ENCODE results near the gene SPTBN1. TPM values are rescaled to one million over a fixed set of nuclear protein-coding genes. Genes with fewer than 3 reads are reported as not detected.
A peak's percentile ranks its signal among the peaks of the same experiment; 100 is the strongest.

Gene SPTBN1
- total and polyA plus RNA-seq, 2 experiments from 2014 or later: 122 to 341 TPM

GRCh38 chr2:54573537-54573919, 117.4 kb downstream of the SPTBN1 start:
- H3K79me2 ChIP-seq: peaks cover 68% of the 10 kb centered on the region
- DNase-seq (ENCODE audit: low spot score): no peak
- peak overlapping the region; percentile 96 for H3K27ac ChIP-seq
- no peak overlapping the region for H3K4me3 ChIP-seq
- peak overlapping the region; percentile 62 for H3K4me2 ChIP-seq
- no peaks in the 10 kb centered on the region for H3K9me3 ChIP-seq (ENCODE audit: low read depth)
- peaks cover 90% of the 10 kb centered on the region for H3K4me1 ChIP-seq (ENCODE audit: insufficient read depth)
- WGBS (ENCODE audit: low lambda C conversion rate, missing lambda C conversion rate): 62% methylated on average over 5 of the region's 5 CpGs
- no peak overlapping the region for H2AFZ ChIP-seq
- peaks cover 7% of the 10 kb centered on the region for H4K20me1 ChIP-seq (ENCODE audit: insufficient read depth, poor library complexity, severe bottlenecking)
- H3K9me2 ChIP-seq (replicated peaks; ENCODE audit: insufficient read depth): no peaks in the 10 kb centered on the region
- no peaks in the 10 kb centered on the region for H3K36me3 ChIP-seq (replicated peaks; ENCODE audit: insufficient read depth, low read depth)
- H3K27me3 ChIP-seq: no peaks in the 10 kb centered on the region
- TF ChIP-seq EZH2 (IDR thresholded peaks at IDR 0.05; ENCODE audit: borderline replicate concordance): no peak
- TF ChIP-seq EZH2phosphoT487 (IDR thresholded peaks at IDR 0.05; ENCODE audit: low read depth, severe bottlenecking, unreplicated experiment): no peak

- H3K4me3 ChIP-seq: no peak overlapping the region
- peaks cover 90% of the 10 kb centered on the region for H3K4me1 ChIP-seq (ENCODE audit: insufficient read depth)
- no peaks in the 10 kb centered on the region for H3K27me3 ChIP-seq
- WGBS (ENCODE audit: low lambda C conversion rate, missing lambda C conversion rate): 36% methylated on average over 9 of the region's 9 CpGs
- no peak overlapping the region for H2AFZ ChIP-seq
- H3K27ac ChIP-seq: peak overlapping the region; percentile 96
- peak; percentile 85 for DNase-seq (ENCODE audit: low spot score)
- H3K79me2 ChIP-seq: peaks cover 68% of the 10 kb centered on the region
- H3K9me3 ChIP-seq (ENCODE audit: low read depth): no peaks in the 10 kb centered on the region
- TF ChIP-seq EZH2 (IDR thresholded peaks at IDR 0.05; ENCODE audit: borderline replicate concordance): no peak
- no peak for TF ChIP-seq EZH2phosphoT487 (IDR thresholded peaks at IDR 0.05; ENCODE audit: low read depth, severe bottlenecking, unreplicated experiment)
- no peak for TF ChIP-seq CTCF (IDR thresholded peaks at IDR 0.05; ENCODE audit: poor library complexity)
- no peaks in the 10 kb centered on the region for H3K9me2 ChIP-seq (replicated peaks; ENCODE audit: insufficient read depth)
- no peaks in the 10 kb centered on the region for H3K36me3 ChIP-seq (replicated peaks; ENCODE audit: insufficient read depth, low read depth)
- H4K20me1 ChIP-seq (ENCODE audit: insufficient read depth, poor library complexity, severe bottlenecking): peaks cover 9% of the 10 kb centered on the region
- peak overlapping the region; percentile 62 for H3K4me2 ChIP-seq
Observed at GRCh38 chr2:54574107-54574859, 118.2 kb downstream of the SPTBN1 start.

GRCh38 chr2:54574860-54575247, 118.7 kb downstream of the SPTBN1 start:
- no peak for TF ChIP-seq EZH2phosphoT487 (IDR thresholded peaks at IDR 0.05; ENCODE audit: low read depth, severe bottlenecking, unreplicated experiment)
- no peak for TF ChIP-seq EZH2 (IDR thresholded peaks at IDR 0.05; ENCODE audit: borderline replicate concordance)
- TF ChIP-seq CTCF (IDR thresholded peaks at IDR 0.05; ENCODE audit: poor library complexity): no peak
- peak overlapping the region; percentile 96 for H3K27ac ChIP-seq

GRCh38 chr2:54575379-54575888, 119.3 kb downstream of the SPTBN1 start:
- no peaks in the 10 kb centered on the region for H3K36me3 ChIP-seq (replicated peaks; ENCODE audit: insufficient read depth, low read depth)
- no peaks in the 10 kb centered on the region for H3K9me2 ChIP-seq (replicated peaks; ENCODE audit: insufficient read depth)
- DNase-seq (ENCODE audit: low spot score): peak; percentile 41
- TF ChIP-seq EZH2phosphoT487 (IDR thresholded peaks at IDR 0.05; ENCODE audit: low read depth, severe bottlenecking, unreplicated experiment) (no peak), CTCF (IDR thresholded peaks at IDR 0.05; ENCODE audit: poor library complexity) (no peak), EZH2 (IDR thresholded peaks at IDR 0.05; ENCODE audit: borderline replicate concordance) (no peak)
- peaks cover 9% of the 10 kb centered on the region for H4K20me1 ChIP-seq (ENCODE audit: insufficient read depth, poor library complexity, severe bottlenecking)
- 68% methylated on average over 9 of the region's 9 CpGs for WGBS (ENCODE audit: low lambda C conversion rate, missing lambda C conversion rate)
- H3K27me3 ChIP-seq: no peaks in the 10 kb centered on the region
- peaks cover 63% of the 10 kb centered on the region for H3K79me2 ChIP-seq
- peak overlapping the region; percentile 14 for H3K4me2 ChIP-seq
- H3K4me3 ChIP-seq: no peak overlapping the region
- no peaks in the 10 kb centered on the region for H3K9me3 ChIP-seq (ENCODE audit: low read depth)
- H3K4me1 ChIP-seq (ENCODE audit: insufficient read depth): peaks cover 86% of the 10 kb centered on the region
- no peak overlapping the region for H2AFZ ChIP-seq
- peak overlapping the region; percentile 96 for H3K27ac ChIP-seq

More at GRCh38 chr2:54574860-54575247, 118.7 kb downstream of the SPTBN1 start:
- H3K4me2 ChIP-seq: peak overlapping the region; percentile 26
- no peaks in the 10 kb centered on the region for H3K9me2 ChIP-seq (replicated peaks; ENCODE audit: insufficient read depth)
- H2AFZ ChIP-seq: no peak overlapping the region
- no peaks in the 10 kb centered on the region for H3K36me3 ChIP-seq (replicated peaks; ENCODE audit: insufficient read depth, low read depth)
- H3K4me3 ChIP-seq: no peak overlapping the region
- peaks cover 7% of the 10 kb centered on the region for H4K20me1 ChIP-seq (ENCODE audit: insufficient read depth, poor library complexity, severe bottlenecking)
- H3K27me3 ChIP-seq: no peaks in the 10 kb centered on the region
- H3K79me2 ChIP-seq: peaks cover 64% of the 10 kb centered on the region
- H3K4me1 ChIP-seq (ENCODE audit: insufficient read depth): peaks cover 87% of the 10 kb centered on the region
- 86% methylated on average over 5 of the region's 5 CpGs for WGBS (ENCODE audit: low lambda C conversion rate, missing lambda C conversion rate)
- H3K9me3 ChIP-seq (ENCODE audit: low read depth): no peaks in the 10 kb centered on the region
- DNase-seq (ENCODE audit: low spot score): no peak
